ENCODE measurements around the gene NRF1.
"Not testable (repeated sequence)": the region's sequence is repeated elsewhere in the genome, so short reads cannot be mapped to it uniquely, and the experiment has no call there.

Gene NRF1

DNA sequence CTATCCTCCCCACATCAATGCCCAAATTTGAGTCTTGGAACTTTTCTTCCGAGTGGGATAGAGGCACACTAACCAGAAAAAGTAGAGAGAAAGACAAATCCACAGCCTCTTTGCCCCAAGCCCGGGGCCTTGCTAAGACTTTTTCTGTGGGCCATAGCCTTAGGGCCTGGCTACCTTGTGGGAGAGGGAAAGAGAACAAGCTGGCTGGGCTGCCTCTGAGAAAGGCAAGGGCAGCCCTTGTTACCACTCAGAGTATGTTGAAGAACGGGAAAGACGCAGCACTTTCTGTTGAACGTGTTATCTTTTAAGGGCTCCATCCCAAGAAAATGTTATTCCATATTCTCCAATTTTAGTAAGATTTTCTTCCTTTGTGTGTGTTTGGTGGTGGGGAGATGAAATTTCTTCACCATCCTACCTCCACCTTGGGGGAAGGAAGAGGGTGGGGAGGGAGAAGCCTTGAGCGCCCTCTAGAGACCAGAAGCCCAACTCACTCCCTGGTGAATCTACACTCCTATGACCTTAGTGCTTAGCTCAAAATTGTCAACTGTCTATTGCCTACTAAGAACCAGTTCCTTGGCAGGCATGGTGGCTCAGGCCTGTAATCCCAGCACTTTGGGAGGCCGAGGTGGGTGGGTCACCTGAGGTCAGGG is 3.9 kb upstream of the NRF1 start:
- peak; percentile 39 for DNase-seq

DNA sequence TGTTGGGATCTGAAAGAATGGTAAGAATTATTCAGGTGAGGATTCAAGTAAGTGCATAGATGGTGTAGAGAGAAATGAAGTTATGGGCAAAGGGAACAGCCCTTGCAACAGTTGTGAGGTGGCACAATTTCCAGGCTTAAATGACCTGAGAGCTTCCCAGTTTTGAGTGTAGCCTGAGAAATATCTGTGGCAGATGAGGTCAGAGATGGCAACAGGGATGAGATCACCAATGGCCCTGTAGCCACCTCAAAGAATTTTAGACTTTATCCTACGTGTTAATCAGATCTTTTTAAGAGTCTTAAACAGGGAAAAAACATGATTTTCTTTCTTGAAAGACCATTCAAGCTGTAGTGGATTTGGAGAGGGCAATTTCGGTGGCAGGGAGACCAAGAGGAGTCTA is 1.9 kb upstream of the NRF1 start:
- no peak for DNase-seq

- DNase-seq = no peak
Observed at GRCh38 chr7:129610709-129611245, 743 bp upstream of the NRF1 start.

- DNase-seq = peak; percentile 27
Observed at GRCh38 chr7:129612112-129613015, 844 bp downstream of the NRF1 start.

- DNase-seq = no peak
Observed at GRCh38 chr7:129613016-129613337, 1.5 kb downstream of the NRF1 start.

DNA sequence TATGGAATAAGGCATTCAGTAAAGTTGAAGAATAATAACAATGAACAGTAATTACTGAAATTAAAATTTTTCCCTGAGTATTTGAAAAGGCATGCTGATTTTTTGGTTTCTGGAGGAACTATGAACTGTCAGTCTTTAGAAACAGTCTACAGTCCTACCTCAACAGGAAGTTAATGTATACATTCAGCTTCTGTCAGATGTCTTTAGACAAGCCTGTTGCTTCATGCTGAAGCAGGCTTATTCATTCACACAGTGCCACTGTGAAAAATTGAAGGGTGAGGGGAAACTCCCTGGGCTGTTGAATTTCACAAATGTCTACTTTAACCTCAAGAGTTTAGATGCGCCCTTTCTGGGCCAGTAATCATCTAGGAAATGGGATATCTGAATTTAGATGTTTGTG is 3.5 kb downstream of the NRF1 start:
- peak; percentile 21 for DNase-seq

DNA sequence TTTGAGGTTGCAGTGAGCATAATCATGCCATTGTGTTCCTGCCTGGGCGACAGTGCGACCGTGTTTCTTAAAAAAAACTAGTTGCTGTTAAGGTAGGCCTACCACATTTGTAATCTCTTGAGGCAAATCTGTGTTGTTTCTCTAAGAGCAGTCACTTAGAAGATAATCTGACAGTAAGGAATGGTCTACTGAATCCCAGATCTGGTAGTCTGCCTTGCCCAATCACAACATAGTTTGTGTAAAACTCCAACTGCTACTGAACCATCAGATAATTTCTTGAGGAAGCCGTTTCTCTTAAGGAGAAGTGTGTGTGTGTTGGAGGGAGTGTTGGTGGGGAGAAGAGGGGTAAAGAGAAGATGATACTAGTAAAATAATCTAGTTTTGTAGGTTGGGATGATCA is 5.0 kb downstream of the NRF1 start:
- no peak for DNase-seq

DNA sequence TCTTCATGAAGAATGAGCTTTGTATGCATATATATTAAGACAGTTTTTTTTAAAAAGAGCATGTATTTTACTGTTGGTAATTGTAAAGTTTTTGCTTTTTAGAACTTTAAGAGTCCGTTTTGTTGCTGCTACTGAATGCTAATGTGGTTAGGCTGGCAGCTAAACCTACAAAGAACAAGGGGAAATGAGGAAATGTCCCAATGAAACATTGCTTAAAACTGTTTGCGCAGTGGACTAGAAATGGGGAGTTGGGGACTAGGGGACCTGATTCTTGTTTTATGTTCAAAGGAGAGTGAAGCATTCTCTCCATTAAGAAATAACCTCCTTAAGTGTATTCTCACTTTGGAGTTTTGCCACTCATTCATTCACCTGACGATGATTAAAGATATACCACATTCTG is 5.7 kb downstream of the NRF1 start:
- DNase-seq = no peak

- no peak for DNase-seq
Observed at GRCh38 chr7:129617652-129618051, 6.1 kb downstream of the NRF1 start.

DNA sequence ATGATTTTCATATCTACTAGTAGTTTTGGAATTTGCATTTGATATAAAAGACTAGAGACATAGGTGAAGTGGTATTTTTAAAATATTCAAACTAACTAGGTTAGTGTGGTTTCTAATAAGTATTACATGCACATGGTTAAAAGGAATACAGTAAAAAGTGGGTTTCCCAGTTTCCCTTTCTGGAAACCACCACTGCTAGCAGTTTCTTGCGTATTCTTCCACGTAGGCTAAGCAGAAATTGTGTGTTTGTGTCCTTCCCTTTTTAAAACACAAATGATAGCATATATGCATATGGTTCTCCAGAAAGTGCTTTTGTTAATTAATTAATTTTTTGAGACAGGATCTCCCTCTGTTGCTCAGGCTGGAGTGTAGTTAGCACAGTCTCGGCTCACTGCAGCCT is 15.4 kb downstream of the NRF1 start:
- DNase-seq = no peak

GRCh38 chr7:129630341-129630740 is 18.8 kb downstream of the NRF1 start:
- no peak for DNase-seq

DNA sequence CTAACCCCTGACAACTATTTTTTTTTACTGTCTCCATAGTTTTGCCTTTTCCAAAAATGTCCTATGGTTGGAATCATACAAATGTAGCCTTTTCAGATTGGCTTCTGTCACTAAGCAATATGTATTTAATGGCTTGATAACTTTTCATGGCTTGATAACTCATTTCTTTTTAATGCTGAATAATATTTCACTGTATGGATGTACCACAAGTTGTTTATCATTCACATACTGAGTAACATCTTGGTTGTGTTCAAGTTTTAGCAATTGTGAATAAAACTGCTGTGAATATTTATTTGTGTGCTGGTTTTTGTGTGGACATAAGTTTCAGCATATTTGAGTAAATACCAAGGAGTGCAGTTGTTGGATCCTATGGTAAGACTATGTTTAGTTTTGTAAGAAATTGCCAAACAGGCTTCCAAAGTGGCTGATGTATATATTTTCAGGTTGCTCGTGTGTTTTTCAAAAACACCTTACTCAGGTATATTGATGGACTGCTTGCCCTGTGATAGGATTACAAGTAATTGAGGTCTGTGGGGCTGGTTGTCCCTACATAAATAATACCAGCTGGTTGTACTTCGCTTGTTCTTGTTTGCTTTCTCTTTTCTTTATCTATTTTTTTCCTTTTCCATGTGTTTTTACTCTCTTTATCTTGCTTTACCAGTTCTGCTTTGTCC is 23.0 kb downstream of the NRF1 start:
- DNase-seq = no peak

DNA sequence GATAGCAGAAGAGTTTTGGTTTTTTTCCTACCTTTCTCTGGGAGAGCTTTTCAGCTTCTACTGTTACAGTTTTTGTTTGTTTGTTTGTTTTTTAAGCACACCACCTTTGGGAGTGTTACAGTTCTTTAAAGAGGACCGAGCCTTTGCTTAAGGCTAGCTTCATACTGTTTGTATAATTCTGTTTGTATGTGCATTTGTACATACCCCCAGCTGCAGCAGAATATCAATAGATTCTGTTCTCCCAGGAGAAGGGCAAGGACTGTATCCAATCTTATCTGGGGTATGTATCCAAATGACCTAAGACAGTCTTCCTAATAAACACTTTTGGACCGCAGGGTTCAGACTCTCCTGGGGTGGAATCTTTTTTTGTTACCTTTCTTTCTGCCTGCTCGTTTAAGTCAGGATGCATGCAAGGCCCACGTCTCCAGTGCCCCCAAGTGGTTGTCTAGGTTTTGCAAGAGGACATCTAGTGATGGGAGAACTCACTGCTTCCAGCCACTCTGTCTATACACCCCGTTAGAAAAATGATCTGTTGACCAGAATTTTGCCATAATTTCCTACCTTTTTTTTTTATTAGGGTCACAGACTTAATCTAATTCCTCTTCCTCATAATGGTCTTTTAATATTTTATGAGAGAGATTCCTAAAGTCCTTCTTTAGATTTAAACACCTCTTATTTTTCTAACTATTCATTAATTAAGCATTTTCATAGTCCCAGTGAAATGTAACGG is 23.9 kb downstream of the NRF1 start:
- DNase-seq = peak; percentile 65

DNA sequence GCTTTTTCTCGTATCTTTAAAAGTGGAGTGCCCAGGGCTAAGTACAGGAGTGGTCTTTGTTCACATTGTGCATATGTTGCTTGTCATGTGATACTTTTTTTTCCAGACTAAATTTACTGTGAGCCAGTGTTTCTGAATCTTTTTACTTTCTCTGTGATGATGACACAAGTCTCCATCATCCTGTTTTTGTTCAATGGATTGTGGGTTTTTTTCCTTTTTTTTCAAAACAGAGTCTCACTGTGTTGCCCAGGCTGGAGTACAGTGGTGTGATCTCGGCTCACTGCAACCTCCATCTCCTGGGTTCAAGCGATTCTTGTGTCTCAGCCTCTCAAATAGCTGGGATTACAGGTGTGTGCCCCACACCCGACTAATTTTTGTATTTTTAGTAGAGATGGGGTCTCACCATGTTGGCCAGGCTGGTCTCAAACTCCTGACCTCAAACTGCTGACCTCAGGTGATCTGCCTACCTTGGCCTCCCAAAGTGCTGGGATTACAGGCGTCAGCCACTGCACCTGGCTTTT is 24.6 kb downstream of the NRF1 start:
- DNase-seq = not testable (repeated sequence)

GRCh38 chr7:129636641-129637040 is 25.1 kb downstream of the NRF1 start:
- no peak for DNase-seq

DNA sequence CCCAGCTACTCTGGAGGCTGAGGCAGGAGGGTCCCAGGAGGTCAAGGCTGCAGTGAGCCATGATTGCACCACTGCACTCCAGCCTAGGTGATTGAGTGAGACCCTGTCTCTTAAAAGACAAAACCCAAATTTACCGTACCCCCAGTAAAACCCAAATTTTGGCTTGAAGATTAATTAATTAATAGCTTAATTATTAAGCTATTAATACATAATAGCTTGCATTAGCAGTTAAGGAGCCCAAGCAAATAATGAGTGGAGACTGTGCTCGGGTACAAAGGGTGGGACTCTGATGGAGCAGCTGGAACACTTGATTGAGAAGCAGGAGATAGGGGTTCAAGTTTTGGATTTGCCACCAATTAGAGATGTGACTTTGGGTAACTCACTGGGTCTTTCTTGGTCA is 28.9 kb downstream of the NRF1 start:
- DNase-seq = no peak

- DNase-seq = no peak
Observed at GRCh38 chr7:129642871-129643549, 31.5 kb downstream of the NRF1 start.

GRCh38 chr7:129643550-129644170 is 32.1 kb downstream of the NRF1 start:
- no peak for DNase-seq

GRCh38 chr7:129644634-129645230 is 33.2 kb downstream of the NRF1 start:
- no peak for DNase-seq

DNA sequence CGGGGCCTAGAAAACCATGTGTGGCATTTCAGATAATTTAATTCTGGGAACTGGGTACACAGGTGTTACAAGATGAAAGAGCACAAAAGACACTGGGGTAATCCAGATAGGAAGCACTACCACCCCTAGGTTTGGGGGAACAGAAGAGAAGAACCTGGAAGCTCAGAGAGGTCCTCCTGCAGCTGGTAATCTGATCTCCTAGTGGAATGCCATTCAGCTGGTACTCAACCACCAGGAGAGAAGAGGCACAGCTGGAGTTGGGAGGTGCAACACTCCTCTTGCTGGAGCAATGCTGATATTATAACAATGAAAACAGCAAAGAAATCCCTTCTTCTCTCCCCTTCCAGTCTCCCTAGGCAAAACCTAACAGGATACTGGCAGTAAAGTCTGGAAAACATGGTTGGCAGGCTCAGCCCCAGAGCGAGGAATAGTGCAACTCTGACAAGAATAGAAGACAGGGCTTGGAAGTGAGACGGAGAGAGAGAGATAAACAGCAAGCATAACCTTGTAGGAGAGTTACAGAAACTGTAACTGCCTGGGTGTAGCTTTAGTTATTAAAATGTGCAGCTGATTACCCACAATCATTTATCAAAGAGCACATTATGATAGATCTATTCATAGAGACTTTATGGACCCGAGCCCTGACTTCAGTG is 35.0 kb downstream of the NRF1 start:
- no peak for DNase-seq
